GM12878 (cell line): Measurements from ENCODE around the gene AVEN. TPM values are rescaled to one million over a fixed set of nuclear protein-coding genes. Genes with fewer than 3 reads are reported as not detected.
"Not testable (repeated sequence)": the region's sequence is repeated elsewhere in the genome, so short reads cannot be mapped to it uniquely, and the experiment has no call there.

ENCODE experiments used
- ATAC-seq: fragments of 200-7000 bp; cut with Tn5 transposase; 3 replicates; pipeline ENCODE4 v1.9.1; 2020; ENCODE audit warnings: mild to moderate bottlenecking, moderate library complexity
- BruUV-seq: library from RNA; stranded (reverse); fragments of 400-500 nt; replicated peaks from 2 replicates; lab custom pipeline; 2021; lab: Mats Ljungman, UMichigan
- CTCF ChIA-PET: fragments of 300-600 bp; sonication (Branson Sonifier 250); formaldehyde crosslinking; extraction: SDS; loops from one replicate; lab custom pipeline; 2021; ENCODE audit warnings: inconsistent platforms; lab: Yijun Ruan, JAX
- POLR2A ChIA-PET: fragments of 350-600 bp; formaldehyde crosslinking; extraction: SDS; loops from one replicate; lab custom pipeline; 2021; ENCODE audit warnings: inconsistent platforms; lab: Charles Lee
- RAD21 ChIA-PET: fragments of 300-600 bp; sonication (Branson Sonifier 250); formaldehyde crosslinking; loops from one replicate; lab custom pipeline; 2023; ENCODE audit warnings: antibody characterized with exemption; ENCODE audit not compliant: unreplicated experiment; lab: Charles Lee
- SMC1A ChIA-PET: fragments of 300-600 bp; sonication (Branson Sonifier 250); formaldehyde crosslinking; loops from one replicate; lab custom pipeline; 2023; ENCODE audit not compliant: unreplicated experiment, uncharacterized antibody; lab: Charles Lee
- DNase-seq: peaks from one replicate; pipeline ENCODE4 v3.0.0-alpha.2; 2011; ENCODE audit warnings: low read depth, low spot score
- FAIRE-seq: peaks from 3 replicates; lab custom pipeline; 2011; peaks lifted over from hg19 to GRCh38; lab: Jason Lieb, UNC
- H2AFZ ChIP-seq: 2 replicates; pipeline ENCODE4 v1.6.0; 2011; ENCODE audit warnings: low read depth, low read length, control low read depth; ENCODE audit not compliant: control insufficient read depth
- H3K27ac ChIP-seq: 2 replicates; pipeline ENCODE4 v1.5.1; 2011; ENCODE audit warnings: control low read depth; ENCODE audit not compliant: control insufficient read depth, insufficient read depth
- H3K27me3 ChIP-seq, 2 experiments: replicated peaks in 1 of 2; 2 replicates each; pipeline versions ENCODE4 v1.6.0 to v1.6.1; 2011; ENCODE audit warnings: low read length in 1 of 2; ENCODE audit not compliant: control insufficient read depth in 2 of 2, insufficient read depth in 2 of 2
- H3K36me3 ChIP-seq, 2 experiments: 2 replicates each; pipeline ENCODE4 v1.5.1; 2011; ENCODE audit warnings: low read length in 1 of 2; ENCODE audit not compliant: control insufficient read depth in 2 of 2, insufficient read depth in 2 of 2
- H3K4me1 ChIP-seq: 2 replicates; pipeline ENCODE4 v1.6.1; 2011; ENCODE audit warnings: mild to moderate bottlenecking, low read length, moderate library complexity, mixed read lengths; ENCODE audit not compliant: control insufficient read depth, insufficient read depth
- H3K4me2 ChIP-seq: 2 replicates; pipeline ENCODE4 v1.6.0; 2011; ENCODE audit warnings: control low read depth; ENCODE audit not compliant: control insufficient read depth, insufficient read depth
- H3K4me3 ChIP-seq: fragments of 200-600 bp; sonication (generic); 2 replicates; pipeline ENCODE4 v1.5.1; 2016
- H3K79me2 ChIP-seq: 2 replicates; pipeline ENCODE4 v1.6.0; 2011; ENCODE audit warnings: low read length; ENCODE audit not compliant: control insufficient read depth, insufficient read depth
- H3K9ac ChIP-seq: 2 replicates; pipeline ENCODE4 v1.8.0; 2011; ENCODE audit warnings: low read length, control low read depth, mixed read lengths; ENCODE audit not compliant: control insufficient read depth, insufficient read depth
- H3K9me3 ChIP-seq: replicated peaks from 3 replicates; pipeline ENCODE4 v1.5.1; 2011; ENCODE audit warnings: mild to moderate bottlenecking, low read length; ENCODE audit not compliant: control insufficient read depth, insufficient read depth
- H4K20me1 ChIP-seq: 2 replicates; pipeline ENCODE4 v1.6.0; 2011; ENCODE audit not compliant: control insufficient read depth, insufficient read depth
- CEBPB ChIP-seq, 2 experiments: fragments of 150-350 bp in 1 of 2; IDR thresholded peaks; 2 replicates each; pipeline ENCODE4 v1.6.1; 2012 to 2014; ENCODE audit warnings: low read depth in 2 of 2, low read length in 2 of 2, borderline replicate concordance in 1 of 2, inconsistent platforms in 1 of 2
- NFIC ChIP-seq: IDR thresholded peaks from 2 replicates; pipeline ENCODE4 v1.6.1; 2012; ENCODE audit warnings: low read depth, mild to moderate bottlenecking, inconsistent platforms, low read length, moderate library complexity
- POLR2AphosphoS2 ChIP-seq: IDR thresholded peaks from 2 replicates; pipeline ENCODE4 v1.6.1; 2011; ENCODE audit warnings: low read depth, mild to moderate bottlenecking, low read length, improper control_type of control experiment, moderate library complexity
- SRF ChIP-seq, 2 experiments: IDR thresholded peaks; 2 replicates each; pipeline ENCODE4 v1.6.1; 2011; ENCODE audit warnings: low read depth in 2 of 2, low read length in 2 of 2, mild to moderate bottlenecking in 1 of 2, moderate library complexity in 1 of 2
- WGBS: methylation state at CpG from one replicate; pipeline ENCODE4 v1.1.6; 2016; ENCODE audit warnings: low lambda C conversion rate; ENCODE audit not compliant: insufficient replicate concordance, insufficient coverage; ENCODE audit errors: missing lambda C conversion rate; 5-methylcytosine and 5-hydroxymethylcytosine counted together
- in situ Hi-C: fragments of 300-500 bp; cut with MboI; formaldehyde crosslinking; loops from 9 replicates; pipeline ENCODE4 v1.14.3; 2018; ENCODE audit warnings: mixed read lengths
- intact Hi-C: fragments of 100-400 bp; cut with micrococcal nuclease; formaldehyde crosslinking; loops from one replicate; pipeline ENCODE4 v1.14.2; 2022; ENCODE audit not compliant: unreplicated experiment
- polyA plus RNA-seq, 11 experiments: library from polyadenylated mRNA; depleted of rRNA in 4 of 11; unstranded in 6 of 11; stranded (reverse) in 5 of 11; fragments of >200 nt; fragmentation: Nextera tagmentation in 4 of 11; fragmentation: Illumina TruSeq in 1 of 11; extraction: Ambion mirVana in 4 of 11; extraction: Trizol in 1 of 11; gene quantifications; 1 replicate in 1 of 11; 2 replicates in 10 of 11; pipeline versions ENCODE4 v1.2.1 to v1.2.3, GENCODE V29; 2011 to 2016; ENCODE audit warnings: inconsistent platforms in 2 of 11, missing spikeins in 2 of 11, low read depth in 1 of 11
- total RNA-seq, 4 experiments: library from RNA; depleted of rRNA in 3 of 4; stranded (reverse); fragments of >200 nt in 3 of 4; fragmentation: Illumina TruSeq in 1 of 4; extraction: Trizol in 1 of 4; gene quantifications; 2 replicates each; pipeline versions ENCODE4 v1.2.1 to v1.2.3, GENCODE V29; 2013 to 2021
- TF ChIP-seq, protein P1 (sequence below): fragments of 150-350 bp; IDR thresholded peaks from 2 replicates; pipeline ENCODE4 v1.6.1; 2016; ENCODE audit warnings: low read depth, low read length
- TF ChIP-seq, protein P2 (sequence below): IDR thresholded peaks from 2 replicates; pipeline ENCODE4 v1.6.1; 2011; ENCODE audit warnings: low read depth, low read length, improper control_type of control experiment, borderline replicate concordance

AVEN gene
- total and polyA plus RNA-seq, 10 of the 15 experiments (the other 5 are each of a cell fraction or from before 2014, with no cell fraction given), result 1.4 to 15.1 (median 10.5) TPM

DNA sequence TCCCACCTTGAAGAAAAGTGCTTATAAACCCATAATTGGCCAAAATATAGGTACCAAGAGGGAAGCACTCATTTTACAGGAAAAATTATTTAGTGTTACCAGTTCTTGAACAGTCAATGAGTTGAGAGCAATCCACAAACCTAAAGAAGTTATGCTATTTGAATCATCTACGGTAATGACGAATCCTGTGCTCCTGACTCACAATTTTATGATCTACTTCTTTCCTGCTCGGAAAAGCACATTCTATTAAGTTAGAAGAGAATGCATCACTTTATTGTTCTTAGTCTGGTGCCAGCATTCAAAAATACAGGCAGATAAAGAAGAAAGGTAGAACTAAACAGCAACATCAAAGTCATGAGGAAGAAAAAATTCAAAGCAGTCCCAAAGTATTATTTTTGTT lies 37.5 kb downstream of the AVEN start:
- H3K4me2 ChIP-seq, result no peak overlapping the region
- CTCF ChIA-PET, result interaction anchor here (0.6 to 1.7 kb wide), 2 partner anchors 14 to 265 kb away, joined by 4 to 6 read pairs; no protein-coding TSS in a partner anchor
- H3K9me3 ChIP-seq, result no peaks in the 10 kb centered on the region
- TF ChIP-seq CEBPB (IDR thresholded peaks at IDR 0.05; ENCODE audit: borderline replicate concordance in 1 of 2, low read depth in 2 of 2, low read length in 2 of 2) (no peak), NFIC (no peak), POLR2AphosphoS2 (no peak), SRF (IDR thresholded peaks at IDR 0.05; ENCODE audit: low read depth in 2 of 2, low read length in 2 of 2) (no peak)
- TF ChIP-seq, protein P1, sequence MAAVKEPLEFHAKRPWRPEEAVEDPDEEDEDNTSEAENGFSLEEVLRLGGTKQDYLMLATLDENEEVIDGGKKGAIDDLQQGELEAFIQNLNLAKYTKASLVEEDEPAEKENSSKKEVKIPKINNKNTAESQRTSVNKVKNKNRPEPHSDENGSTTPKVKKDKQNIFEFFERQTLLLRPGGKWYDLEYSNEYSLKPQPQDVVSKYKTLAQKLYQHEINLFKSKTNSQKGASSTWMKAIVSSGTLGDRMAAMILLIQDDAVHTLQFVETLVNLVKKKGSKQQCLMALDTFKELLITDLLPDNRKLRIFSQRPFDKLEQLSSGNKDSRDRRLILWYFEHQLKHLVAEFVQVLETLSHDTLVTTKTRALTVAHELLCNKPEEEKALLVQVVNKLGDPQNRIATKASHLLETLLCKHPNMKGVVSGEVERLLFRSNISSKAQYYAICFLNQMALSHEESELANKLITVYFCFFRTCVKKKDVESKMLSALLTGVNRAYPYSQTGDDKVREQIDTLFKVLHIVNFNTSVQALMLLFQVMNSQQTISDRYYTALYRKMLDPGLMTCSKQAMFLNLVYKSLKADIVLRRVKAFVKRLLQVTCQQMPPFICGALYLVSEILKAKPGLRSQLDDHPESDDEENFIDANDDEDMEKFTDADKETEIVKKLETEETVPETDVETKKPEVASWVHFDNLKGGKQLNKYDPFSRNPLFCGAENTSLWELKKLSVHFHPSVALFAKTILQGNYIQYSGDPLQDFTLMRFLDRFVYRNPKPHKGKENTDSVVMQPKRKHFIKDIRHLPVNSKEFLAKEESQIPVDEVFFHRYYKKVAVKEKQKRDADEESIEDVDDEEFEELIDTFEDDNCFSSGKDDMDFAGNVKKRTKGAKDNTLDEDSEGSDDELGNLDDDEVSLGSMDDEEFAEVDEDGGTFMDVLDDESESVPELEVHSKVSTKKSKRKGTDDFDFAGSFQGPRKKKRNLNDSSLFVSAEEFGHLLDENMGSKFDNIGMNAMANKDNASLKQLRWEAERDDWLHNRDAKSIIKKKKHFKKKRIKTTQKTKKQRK, result no peak
- TF ChIP-seq, protein P2, sequence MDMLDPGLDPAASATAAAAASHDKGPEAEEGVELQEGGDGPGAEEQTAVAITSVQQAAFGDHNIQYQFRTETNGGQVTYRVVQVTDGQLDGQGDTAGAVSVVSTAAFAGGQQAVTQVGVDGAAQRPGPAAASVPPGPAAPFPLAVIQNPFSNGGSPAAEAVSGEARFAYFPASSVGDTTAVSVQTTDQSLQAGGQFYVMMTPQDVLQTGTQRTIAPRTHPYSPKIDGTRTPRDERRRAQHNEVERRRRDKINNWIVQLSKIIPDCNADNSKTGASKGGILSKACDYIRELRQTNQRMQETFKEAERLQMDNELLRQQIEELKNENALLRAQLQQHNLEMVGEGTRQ, result no peak
- H2AFZ ChIP-seq, result no peak overlapping the region
- DNase-seq (no peak), ATAC-seq (no peak), FAIRE-seq (no peak)
- H3K9ac ChIP-seq, result no peak overlapping the region
- POLR2A ChIA-PET, result interaction anchor here (0.6 kb wide), 1 partner anchor 51 kb away, joined by 3 read pairs; no protein-coding TSS in a partner anchor
- no peak overlapping the region for H3K4me3 ChIP-seq
- SMC1A ChIA-PET, result no interaction called here
- RAD21 ChIA-PET, result no interaction called here
- WGBS, result 67% methylated on average over 3 of the region's 3 CpGs
- in situ Hi-C loops (no loop called here), intact Hi-C loops (no loop called here)
- H4K20me1 ChIP-seq, result no peaks in the 10 kb centered on the region
- no TSS peak for BruUV-seq
- no peaks in the 10 kb centered on the region for H3K79me2 ChIP-seq
- no peaks in the 10 kb centered on the region for H3K36me3 ChIP-seq
- no peak overlapping the region for H3K27ac ChIP-seq
- H3K27me3 ChIP-seq, result no peaks in the 10 kb centered on the region
- no peaks in the 10 kb centered on the region for H3K4me1 ChIP-seq

DNA sequence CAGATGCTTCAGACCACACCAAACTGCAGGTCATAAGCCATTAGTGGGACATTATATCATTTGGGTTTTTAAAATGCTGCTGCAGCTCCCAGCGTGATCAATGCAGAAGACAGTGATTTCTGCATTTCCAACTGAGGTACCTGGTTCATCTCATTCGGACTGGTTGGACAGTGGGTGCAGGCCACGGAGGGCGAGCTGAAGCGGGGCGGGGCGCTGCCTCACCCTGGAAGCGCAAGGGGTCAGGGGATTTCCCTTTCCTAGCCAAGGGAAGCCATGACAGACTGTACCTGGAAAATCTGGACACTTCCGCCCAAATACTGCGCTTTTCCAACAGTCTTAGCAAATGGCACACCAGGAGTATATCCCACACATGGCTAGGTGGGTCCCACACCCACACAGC lies 43.3 kb downstream of the AVEN start:
- intact Hi-C loops, H4K20me1 ChIP-seq, H3K9me3 ChIP-seq, H3K36me3 ChIP-seq, FAIRE-seq, H3K4me2 ChIP-seq, DNase-seq, H3K9ac ChIP-seq, SMC1A ChIA-PET, CTCF ChIA-PET, H3K27me3 ChIP-seq, H3K79me2 ChIP-seq, in situ Hi-C loops, BruUV-seq, H3K4me3 ChIP-seq, H3K27ac ChIP-seq, ATAC-seq, RAD21 ChIA-PET, H3K4me1 ChIP-seq, H2AFZ ChIP-seq, POLR2A ChIA-PET: not testable (repeated sequence)
- 97% methylated on average over 10 of the region's 10 CpGs for WGBS
